Right lobe of liver (tissue), 4 donors: ENCODE results near the gene ASTL.

Experiments
- CTCF ChIP-seq, 4 donors: fragments of 200-600 bp in 3 of 4; fragments of 450-650 bp in 1 of 4; IDR thresholded peaks; one replicate each; pipeline versions ENCODE4 v1.5.1 to v1.8.0; 2016 to 2022; ENCODE audit warnings: antibody characterized with exemption in 4 of 4, mild to moderate bottlenecking in 2 of 4
- POLR2A ChIP-seq: fragments of 450-650 bp; IDR thresholded peaks from one replicate; pipeline ENCODE4 v1.6.1; 2017; ENCODE audit warnings: antibody characterized with exemption, mild to moderate bottlenecking
- donor health status: DM: no; HTN: no; CAD: no.
- donor health status: DM: no; HTN: no; CAD: no.
- donor health status: DM: no; HTN: yes; CAD: no.

GRCh38 chr2:96081042-96081441, 57.3 kb downstream of the ASTL start:
- TF ChIP-seq CTCF (IDR thresholded peaks at IDR 0.05): no peak
- no peak for TF ChIP-seq POLR2A
